Activated CD4-positive, CD25-positive, alpha-beta regulatory T cell treated with anti-CD3 and anti-CD28 coated beads, Interleukin-2, amount 50 U/mL, for 72 hours (primary cell): ENCODE measurements around the gene TAS2R1.

Experiments used
- DNase-seq: peaks from one replicate; pipeline ENCODE4 v3.0.0; 2021

Gene TAS2R1

GRCh38 chr5:9630251-9630650 is at the start of gene TAS2R1:
TAS2R1 (minus strand) TSS chr5:9630351; CDS start chr5:9630032, 319 bp downstream.
- no peak for DNase-seq

GRCh38 chr5:9670371-9670770 is 40.2 kb upstream of the TAS2R1 start:
- no peak for DNase-seq

- DNase-seq, result no peak
Observed at GRCh38 chr5:9667906-9668305, 37.8 kb upstream of the TAS2R1 start.

- DNase-seq, result no peak
Observed at GRCh38 chr5:9663891-9664290, 33.7 kb upstream of the TAS2R1 start.

- DNase-seq, result no peak
Observed at GRCh38 chr5:9661316-9662015, 31.3 kb upstream of the TAS2R1 start.

- no peak for DNase-seq
Observed at GRCh38 chr5:9658706-9659105, 28.6 kb upstream of the TAS2R1 start.

- no peak for DNase-seq
Observed at GRCh38 chr5:9657819-9658218, 27.7 kb upstream of the TAS2R1 start.

GRCh38 chr5:9655641-9656040 is 25.5 kb upstream of the TAS2R1 start:
- no peak for DNase-seq

GRCh38 chr5:9654886-9655285 is 24.7 kb upstream of the TAS2R1 start:
- DNase-seq, result no peak

- no peak for DNase-seq
Observed at GRCh38 chr5:9653811-9654210, 23.7 kb upstream of the TAS2R1 start.

- DNase-seq, result no peak
Observed at GRCh38 chr5:9653061-9653460, 22.9 kb upstream of the TAS2R1 start.

- no peak for DNase-seq
Observed at GRCh38 chr5:9652295-9652694, 22.1 kb upstream of the TAS2R1 start.

GRCh38 chr5:9646843-9647242 is 16.7 kb upstream of the TAS2R1 start:
- no peak for DNase-seq

- no peak for DNase-seq
Observed at GRCh38 chr5:9644630-9645029, 14.5 kb upstream of the TAS2R1 start.

GRCh38 chr5:9642621-9643020 is 12.5 kb upstream of the TAS2R1 start:
- no peak for DNase-seq

- DNase-seq, result no peak
Observed at GRCh38 chr5:9641806-9642355, 11.7 kb upstream of the TAS2R1 start.

- DNase-seq, result no peak
Observed at GRCh38 chr5:9632495-9632894, 2.3 kb upstream of the TAS2R1 start.

GRCh38 chr5:9627541-9627940 is 2.6 kb downstream of the TAS2R1 start:
- no peak for DNase-seq

GRCh38 chr5:9626955-9627354 is 3.2 kb downstream of the TAS2R1 start:
- DNase-seq, result no peak

- no peak for DNase-seq
Observed at GRCh38 chr5:9625731-9626130, 4.4 kb downstream of the TAS2R1 start.

GRCh38 chr5:9625286-9625685 is 4.9 kb downstream of the TAS2R1 start:
- no peak for DNase-seq

- no peak for DNase-seq
Observed at GRCh38 chr5:9624196-9624947, 5.8 kb downstream of the TAS2R1 start.

- DNase-seq, result no peak
Observed at GRCh38 chr5:9623661-9624060, 6.5 kb downstream of the TAS2R1 start.

- DNase-seq, result no peak
Observed at GRCh38 chr5:9622971-9623421, 7.2 kb downstream of the TAS2R1 start.
